Stimulated activated CD4-positive, alpha-beta T cell treated with anti-CD3 and anti-CD28 coated beads, TNF-alpha, amount 100 ng/mL, for 48 hours (primary cell): ENCODE measurements around the gene ACMSD.
"Not testable (repeated sequence)": the region's sequence is repeated elsewhere in the genome, so short reads cannot be mapped to it uniquely, and the experiment has no call there.

ENCODE experiments used
- DNase-seq, 3 donors: peaks; one replicate each; pipeline ENCODE4 v3.0.0-alpha.2; 2020; ENCODE audit warnings: low read depth in 3 of 3

The ACMSD gene

DNA sequence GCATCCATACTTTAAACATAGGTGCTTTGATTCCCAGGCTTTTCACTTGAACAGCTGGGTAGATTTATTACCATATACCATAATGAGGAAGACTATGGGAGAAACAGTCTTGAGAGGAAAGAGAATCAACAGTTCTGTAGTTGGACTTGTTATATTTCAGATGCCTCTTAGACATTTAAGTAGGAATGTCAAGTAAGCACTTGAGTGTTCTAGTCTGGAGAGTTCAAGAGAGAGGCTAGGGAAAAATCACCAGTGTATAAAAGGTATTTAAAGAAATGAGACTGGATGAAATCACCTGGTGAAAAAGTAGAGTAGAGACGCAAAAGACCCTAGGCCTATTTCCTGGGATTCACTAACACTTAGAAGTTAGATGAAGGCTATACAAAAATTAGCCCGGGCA, 66.8 kb downstream of the ACMSD start:
- no peak for DNase-seq

DNA sequence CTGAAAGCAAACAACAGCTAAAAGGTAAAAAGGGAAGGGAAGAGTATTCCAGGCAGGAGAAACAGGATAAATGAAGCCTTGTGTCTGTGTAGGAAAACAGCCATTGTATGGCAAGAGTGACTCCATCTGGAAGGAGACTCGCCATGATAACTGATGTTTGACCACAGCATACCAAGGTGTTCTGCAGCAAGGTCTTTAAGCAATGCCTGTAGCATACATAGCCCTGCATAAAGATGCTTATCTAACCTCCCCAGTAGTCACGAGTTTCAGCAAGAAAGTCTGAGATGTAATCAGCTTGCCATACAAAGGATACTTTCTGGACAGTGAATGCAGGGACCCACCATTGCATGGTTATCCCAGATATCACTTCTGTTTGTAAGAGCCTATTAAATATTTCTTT, 68.3 kb downstream of the ACMSD start:
- no peak for DNase-seq

DNA sequence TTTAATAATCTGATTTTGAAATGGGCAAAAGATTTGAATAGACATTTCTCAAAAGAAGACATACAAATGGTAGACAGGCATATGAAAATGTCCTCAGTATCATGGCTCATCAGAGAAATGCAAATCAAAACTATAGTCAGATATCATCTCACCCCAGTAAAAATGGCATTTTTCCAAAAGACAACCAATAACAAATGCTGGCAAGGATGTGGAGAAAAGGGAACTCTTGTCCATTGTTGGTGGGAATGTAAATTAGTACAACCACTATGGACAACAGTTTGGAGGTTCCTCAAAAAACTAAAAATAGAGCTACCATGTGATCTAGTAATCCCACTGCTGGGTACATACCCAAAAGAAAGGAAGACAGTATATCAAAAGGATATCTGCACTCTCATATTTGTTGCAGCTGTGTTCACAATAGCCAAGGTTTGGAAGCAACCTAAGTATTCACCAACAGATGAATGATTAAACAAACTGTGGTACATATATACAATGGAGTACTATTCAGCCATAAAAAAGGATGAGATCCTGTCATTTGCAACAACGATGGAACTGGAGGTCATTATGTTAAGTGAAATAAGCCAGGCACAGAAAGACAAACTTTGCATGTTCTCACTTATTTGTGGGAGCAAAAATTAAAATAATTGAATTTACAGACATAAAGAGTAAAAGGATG, 69.2 kb downstream of the ACMSD start:
- DNase-seq, result not testable (repeated sequence)

DNA sequence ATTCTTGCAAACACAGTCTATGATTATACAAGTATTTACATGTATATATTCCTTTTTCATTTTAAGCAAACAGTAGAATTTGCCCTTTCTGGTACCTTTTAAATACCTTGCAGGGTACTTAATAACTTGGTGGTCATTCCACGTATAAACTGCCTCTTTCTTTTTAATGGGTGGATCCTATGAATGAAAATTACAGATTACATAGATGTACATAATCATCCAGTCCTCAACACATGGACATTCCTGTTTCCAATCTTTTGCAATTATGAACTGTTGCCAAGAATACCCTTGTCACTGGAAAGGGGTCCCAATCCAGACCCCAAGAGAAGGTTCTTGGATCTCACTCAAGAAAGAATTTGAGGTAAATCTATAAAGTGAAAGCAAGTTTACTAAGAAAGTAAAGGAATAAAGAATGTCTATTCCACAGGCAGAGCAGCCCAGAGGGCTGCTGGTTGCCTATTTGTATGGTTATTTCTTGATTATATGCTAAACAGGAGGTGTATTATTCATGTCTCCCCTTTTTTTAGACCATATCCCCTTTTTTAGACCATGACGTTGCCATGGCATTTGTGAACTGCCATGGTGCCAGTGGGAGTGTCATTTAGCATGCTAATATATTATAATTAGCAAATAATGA, 72.5 kb downstream of the ACMSD start:
- DNase-seq, result no peak

DNA sequence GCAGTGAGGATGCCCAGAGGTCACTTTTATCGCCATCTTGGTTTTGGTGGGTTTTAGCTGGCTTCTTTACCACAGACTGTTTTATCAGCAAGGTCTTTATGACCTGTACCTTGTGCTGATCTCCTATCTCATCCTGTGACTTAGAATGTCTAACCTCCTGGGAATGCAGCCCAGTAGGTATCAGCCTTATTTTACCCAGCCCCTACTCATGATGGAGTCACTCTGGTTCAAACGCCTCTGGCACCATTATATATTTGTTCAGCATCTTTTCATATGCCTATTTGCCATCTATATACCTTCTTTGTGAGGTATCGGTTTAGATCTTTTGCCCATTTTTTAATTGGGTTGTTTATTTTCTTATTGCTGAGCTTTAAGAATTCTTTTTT, 73.0 kb downstream of the ACMSD start:
- no peak for DNase-seq

DNA sequence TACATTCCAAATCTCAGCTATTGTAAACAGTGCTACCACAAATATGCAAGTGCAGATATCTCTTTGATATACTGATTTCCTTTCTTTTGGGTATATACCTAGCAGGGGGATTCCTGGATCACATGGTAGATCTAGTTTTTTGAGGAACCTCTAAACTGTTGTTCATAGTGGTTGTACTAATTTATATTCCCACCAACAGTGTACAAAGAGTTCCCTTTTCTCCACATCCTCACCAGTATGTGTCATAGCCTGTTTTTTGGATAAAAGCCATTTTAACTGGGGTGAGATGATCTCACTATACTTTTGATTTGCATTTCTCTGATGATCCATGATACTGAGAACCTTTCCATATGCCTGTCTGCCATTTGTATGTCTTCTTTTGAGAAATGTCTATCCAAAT, 73.9 kb downstream of the ACMSD start:
- no peak for DNase-seq

DNA sequence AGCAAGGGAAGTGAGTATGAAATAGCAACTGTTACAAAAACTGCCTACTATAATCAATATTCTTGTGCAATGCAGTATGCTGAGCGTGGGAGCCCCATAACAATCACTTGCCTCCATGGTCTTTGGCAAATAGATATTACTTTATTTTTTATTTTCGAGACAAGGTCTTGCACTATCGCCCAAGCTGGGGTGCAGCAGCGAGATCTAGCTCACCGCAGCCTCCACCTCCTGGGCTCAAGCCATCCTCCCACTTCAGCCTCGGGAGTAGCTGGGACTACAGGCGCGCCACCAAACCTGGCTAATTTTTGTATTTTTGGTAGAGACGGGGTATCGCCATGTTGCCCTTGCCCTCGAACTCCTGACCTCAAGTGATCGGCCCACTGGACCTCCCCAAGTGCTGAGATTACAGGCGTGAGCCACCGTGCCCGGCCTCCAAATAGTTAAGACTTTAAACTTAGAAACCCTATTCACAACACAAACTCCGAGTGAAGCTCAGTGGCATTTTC, 79.0 kb downstream of the ACMSD start:
- DNase-seq, result peak in 1 of 3 donors; percentile 4

DNA sequence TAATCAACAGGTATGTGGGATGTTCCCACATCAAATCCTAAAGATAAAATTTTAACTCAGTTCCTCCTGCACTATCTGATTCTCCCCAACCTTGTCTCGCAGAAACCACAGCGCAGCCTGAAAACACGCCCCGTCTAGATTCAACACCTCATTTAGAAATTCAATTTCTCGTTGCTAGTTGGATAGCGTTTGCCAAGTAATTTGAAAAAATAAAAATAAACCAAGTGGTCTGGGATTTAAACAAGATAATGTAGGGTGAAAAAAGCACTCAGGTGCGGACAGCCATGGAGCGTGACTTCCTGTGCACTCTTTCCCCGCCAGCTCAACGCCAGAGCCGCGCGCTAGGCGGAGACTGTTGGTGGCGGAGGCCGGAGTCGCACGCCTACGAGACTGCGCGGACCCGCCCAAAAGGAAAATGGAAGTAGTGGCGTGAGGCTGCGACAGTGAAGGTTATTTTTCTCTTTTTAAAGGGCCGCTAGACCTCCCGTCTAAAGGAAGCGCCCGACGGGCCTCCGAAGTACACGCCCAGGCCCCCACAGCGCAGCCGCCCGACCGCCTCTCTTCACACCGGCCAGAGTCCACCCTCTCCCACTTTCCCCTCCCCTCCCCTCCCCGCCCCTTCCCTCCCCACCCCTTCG, 79.6 kb downstream of the ACMSD start:
- DNase-seq, result peak in 2 of 3 donors; percentile 77 to 79

DNA sequence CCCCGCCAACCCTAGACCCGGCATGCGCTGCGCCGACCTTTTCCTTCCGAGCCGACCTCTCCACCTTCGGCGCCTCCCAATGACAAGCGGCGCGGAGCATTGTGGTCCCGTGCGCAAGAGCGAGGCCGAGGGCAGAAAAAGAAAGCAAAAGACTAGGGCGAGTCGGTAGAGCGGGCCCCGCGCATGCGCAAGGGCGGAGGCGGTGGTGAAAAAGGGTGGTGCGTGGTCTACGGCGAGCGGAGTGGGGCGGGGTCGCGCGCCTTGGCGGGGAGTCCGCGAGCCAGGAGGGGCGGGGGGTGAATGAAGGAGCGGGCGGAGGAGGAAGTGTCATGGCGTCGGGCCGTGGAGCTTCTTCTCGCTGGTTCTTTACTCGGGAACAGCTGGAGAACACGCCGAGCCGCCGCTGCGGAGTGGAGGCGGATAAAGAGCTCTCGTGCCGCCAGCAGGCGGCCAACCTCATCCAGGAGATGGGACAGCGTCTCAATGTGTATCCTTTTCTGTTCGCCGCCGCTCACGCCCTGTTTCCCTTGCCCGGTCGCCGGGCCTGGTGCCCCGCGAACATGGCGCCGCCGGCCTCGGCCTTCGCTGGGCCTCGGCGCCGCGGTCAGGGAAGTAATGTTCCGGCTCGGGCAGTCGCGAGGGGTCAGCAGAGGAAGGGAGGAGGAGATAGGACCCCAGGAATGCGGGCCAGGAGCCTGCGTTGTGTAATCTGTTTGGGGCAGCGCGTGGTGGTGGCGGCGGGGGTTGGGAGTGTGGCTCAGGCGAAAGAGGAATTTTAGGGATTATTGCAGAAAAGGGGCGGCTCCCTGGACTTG, 80.3 kb downstream of the ACMSD start, which contains the start of gene CCNT2:
TSS of gene CCNT2 (plus strand) at position 297 of the 815 bp plus-strand sequence. CDS start at position 330, 33 bp downstream.
- DNase-seq, result peak; percentile 98 to 99 (median 99)

DNA sequence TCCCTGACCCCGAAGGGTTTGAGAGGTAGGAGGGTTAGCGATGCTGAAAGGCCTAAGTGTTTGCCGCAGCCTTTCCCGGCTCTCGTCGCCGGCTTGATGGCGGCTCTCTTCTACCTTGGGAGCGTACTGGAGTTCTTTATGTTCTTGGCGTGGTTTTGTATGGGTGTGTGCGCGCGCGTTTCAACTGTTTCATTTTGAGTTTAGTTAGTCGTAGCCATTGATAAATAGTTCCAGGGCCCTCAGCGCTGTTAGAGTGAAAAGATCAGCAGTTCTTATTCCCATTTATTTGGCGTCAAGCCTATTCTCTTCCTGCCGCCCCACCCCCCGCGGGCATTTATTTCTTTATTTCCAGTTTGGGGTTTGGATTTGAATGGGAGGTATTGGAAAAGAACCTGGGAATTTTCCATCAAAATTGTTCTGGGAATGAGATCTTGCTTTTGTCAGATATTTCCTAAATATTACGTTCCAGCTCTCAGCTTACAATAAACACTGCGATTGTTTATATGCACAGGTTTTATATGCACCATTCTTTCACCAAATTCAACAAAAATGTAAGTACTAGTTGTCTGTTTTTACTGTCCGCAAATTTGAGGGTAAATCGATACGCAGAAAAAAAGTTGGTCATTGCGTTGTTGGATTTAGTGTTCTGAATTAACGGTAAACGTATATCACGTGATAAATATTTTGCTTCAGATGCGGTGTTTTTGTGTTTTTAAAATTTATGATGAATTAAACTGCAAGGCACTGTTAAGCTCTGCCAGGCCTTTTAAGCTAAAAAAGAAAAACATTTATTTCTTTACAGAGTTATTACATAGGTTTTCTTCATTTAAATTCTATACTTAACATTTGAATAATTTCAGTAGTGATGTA, 81.2 kb downstream of the ACMSD start:
- DNase-seq, result peak; percentile 27 to 44 (median 36)

DNA sequence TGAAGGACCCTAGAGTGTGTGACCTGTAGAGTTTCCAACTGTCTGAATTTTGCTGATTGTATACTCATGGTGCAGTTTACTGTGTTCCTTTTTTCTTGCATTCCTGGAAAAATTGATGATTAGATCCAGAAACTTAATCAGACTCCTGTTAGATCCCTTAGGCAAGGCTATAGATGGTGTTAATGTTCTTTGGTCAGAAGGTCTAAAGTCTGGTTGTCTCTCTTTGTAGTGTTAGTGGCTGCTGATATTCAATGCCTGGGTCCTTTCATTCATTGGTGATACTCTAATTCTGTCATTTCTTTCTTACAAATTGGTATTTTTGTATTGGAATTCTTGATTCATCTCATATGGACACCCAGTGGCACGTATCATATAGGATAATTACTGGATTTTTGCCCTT, 86.5 kb downstream of the ACMSD start:
- DNase-seq, result no peak

DNA sequence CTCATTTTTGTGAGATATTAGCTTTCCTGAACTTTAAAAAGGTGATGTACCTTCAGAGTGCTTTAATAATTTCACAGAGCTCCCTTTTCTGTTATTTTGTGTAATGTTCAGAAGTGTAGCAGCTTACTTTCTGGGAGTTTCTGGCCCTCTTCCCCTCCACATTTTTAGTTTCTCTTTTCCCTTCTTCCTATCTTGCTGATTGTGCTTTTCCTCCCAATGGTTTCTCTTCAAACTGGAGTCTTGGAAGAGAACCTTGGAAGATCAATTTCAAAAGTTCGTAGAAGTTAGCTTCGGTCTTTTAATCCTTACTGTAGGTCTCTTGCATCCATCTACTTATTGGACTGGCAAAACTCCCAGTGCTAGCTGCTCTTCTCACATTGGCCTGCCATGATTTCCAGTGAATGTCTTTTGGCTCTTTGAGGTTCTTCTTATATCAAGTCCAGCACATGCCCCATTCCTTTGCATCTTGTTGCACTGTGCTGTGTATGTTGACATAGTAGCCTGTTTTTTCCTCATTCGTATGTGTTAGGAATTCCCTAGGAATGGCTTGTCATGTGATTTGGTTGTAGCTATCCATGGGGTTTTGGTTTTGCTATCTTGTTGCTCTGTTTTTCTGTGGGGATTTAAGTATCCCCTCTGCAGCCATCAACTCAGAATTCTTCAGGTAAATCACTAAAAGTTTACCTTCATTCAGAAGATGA, 88.0 kb downstream of the ACMSD start:
- no peak for DNase-seq

DNA sequence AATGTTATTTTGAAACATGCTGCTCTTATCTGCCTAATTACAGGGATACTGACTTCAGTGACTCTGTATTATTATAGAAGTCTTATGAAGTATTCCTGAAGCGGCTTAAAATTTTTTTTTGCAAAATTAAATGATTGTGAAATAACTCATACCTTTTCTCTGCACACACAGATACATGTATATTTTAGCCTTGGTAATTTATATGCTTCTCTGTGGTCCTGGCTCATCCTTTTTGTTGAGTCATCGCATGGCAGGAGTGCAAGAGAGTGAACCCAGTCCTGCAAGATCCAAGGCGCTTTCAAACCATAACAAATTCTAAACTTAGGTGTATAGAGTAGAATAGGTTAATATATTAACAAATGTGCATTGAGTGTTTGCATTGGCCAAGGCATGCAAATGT, 88.8 kb downstream of the ACMSD start:
- no peak for DNase-seq

DNA sequence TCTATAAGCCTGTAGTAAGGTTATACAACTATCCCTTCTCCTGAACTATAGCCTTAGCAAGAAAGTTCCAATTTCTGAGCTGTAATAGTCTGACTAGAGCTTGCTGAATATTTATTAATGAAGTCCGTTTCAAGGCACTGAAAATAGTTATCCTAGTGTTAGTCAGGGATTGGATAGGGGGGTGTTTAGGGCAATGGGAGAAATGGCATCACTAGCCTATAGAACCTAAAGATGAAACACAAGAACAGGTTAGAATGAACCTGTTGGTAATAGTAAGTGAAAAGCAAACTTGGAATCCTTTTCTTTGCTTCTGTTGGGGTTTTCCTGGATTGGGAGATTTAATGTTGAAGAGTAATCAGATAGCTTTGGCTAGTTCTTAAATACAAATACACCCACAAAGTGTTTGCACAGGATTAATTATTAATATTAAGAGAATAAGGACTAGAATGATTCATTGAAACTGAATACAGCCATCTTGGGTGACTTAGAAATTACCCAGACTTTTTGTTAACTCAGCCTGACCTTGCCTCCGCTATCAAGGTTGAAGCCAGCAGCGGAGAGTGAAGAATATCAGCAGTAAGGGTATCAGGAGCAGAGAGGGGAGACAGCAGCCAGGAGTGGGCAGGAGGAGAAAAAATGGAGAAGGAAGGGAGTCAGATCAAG, 94.6 kb downstream of the ACMSD start:
- no peak for DNase-seq

DNA sequence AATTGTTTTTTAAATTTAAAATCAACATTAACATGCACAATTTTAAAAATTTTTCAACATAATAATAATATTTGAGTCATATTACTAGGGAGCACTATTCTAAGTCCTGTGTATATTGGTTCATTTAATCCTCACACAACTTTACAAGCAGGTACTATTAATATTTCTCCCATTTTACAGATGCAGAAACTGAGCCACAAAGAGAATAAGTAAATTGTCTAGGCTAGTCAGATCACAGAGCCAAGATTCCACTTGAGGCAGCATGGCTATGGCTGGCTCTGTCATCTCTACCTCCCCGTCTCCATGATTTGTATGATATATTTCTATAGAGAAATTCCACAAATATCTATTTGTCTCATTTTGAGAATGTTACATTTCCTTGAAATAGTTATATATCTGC, 95.3 kb downstream of the ACMSD start:
- DNase-seq, result no peak

DNA sequence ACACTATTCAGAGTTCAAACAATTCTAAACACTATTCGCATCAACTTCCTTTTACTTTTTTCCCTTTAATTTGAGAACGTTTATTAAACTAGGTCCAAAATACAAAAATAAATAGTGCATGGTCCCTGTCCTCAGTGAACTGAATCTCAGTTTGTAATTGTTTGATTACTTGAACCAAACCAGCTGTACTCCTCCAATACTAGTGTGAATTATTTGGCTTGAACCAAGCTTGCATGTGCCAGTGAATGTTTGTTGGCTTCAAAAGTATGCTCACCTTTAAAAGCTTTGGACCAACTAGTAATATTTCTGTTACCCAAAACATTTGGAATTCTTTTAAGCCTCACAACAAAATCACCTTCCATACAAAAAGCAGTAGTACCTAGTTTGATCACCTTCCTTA, 95.7 kb downstream of the ACMSD start:
- DNase-seq, result no peak

DNA sequence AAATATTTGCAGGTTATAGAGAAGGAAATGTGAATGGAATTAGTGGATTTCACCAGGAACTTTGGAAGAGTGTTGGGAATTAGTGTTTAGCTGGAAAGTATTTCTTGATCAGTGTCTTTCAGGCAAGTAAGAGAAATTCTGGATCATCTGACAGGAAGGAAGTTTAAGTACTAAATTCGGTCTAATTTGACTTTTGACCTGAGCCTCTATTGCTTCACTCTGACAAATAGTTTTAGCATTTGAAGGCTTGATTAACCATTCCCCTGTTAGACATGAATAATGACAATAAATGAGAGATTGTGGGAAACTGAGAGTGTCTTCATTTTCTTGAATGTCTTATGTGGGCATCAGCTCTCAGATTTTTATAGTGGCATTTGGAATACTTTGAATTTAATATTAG, 96.2 kb downstream of the ACMSD start:
- no peak for DNase-seq

DNA sequence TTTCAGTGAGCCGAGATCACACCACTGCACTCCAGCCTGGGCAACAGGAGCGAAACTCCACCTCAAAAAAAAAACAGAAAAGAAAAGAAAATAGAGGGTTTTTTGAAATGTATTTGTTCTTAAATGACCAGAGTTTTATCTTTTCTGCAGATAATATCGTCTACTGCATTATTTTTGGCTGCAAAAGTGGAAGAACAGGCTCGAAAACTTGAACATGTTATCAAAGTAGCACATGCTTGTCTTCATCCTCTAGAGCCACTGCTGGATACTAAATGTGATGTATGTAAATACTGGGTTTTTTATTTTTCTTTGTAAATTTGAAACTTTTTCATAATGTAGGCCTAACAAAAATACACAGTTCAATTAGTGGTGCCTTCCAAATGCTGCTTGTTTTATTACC, 98.3 kb downstream of the ACMSD start:
- DNase-seq, result no peak

DNA sequence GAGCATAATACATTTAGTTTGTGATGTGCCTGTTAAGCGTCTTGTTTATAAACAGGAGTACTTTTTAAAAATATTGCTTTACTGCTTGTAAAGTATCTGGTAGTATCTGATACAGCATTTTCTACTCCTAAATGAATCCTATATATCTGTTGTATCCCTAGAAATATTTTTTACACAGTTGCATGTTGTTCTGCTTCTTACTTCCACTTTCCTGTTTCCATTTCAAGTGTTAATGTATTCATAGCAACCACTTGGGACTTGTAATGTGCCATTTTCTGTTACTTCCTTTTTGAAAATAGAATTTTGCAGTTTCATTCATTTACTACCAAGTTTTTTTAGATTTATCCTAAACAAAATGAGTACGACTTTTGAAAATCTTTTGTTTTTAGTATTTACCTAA, 105.1 kb downstream of the ACMSD start:
- DNase-seq, result no peak

DNA sequence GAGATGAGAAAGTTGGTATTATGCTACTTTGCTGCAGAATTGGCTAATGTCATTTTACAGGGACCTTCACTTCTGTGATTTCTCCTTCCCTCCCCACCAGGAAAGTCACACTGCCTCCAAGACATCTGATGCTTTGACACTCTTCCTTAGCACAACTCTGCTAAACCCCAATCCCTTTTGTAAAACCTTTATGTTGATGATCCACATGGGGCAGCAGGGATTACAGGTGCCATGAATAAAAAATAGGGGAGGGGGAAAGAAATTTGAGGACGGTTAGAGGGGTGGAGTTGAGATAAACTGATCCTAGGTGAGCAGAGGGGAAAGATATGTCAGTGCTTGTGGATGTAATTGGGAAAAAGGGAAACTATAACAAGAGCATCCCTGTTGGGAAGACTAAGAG, 106.6 kb downstream of the ACMSD start:
- no peak for DNase-seq
